Gastrocnemius medialis (tissue), 4 donors: Measurements from ENCODE around the gene PRKACA. TPM values are rescaled to one million over a fixed set of nuclear protein-coding genes. Genes with fewer than 3 reads are reported as not detected.
"Not testable (repeated sequence)": the region's sequence is repeated elsewhere in the genome, so short reads cannot be mapped to it uniquely, and the experiment has no call there.

Experiments used
- ATAC-seq, 2 donors: fragments of 150-250 bp; one replicate each; pipeline ENCODE4 v1.9.1; 2016
- DNase-seq, 2 donors: peaks; one replicate each; pipeline ENCODE4 v3.0.0-alpha.2; 2019
- H3K27ac ChIP-seq, 4 donors: fragments of 200-600 bp; sonication (generic); 1 replicate in 1 of 4; 2 replicates in 3 of 4; pipeline ENCODE4 v1.5.1; 2016 to 2018; ENCODE audit warnings: mild to moderate bottlenecking in 2 of 4, moderate library complexity in 1 of 4
- H3K27me3 ChIP-seq, 3 donors: fragments of 200-600 bp; sonication (generic) in 2 of 3; 1 replicate in 1 of 3; 2 replicates in 2 of 3; pipeline versions ENCODE4 v1.5.1 to v1.6.0; 2016 to 2019; ENCODE audit warnings: mild to moderate bottlenecking in 1 of 3, moderate library complexity in 1 of 3
- H3K36me3 ChIP-seq, 2 donors: fragments of 200-600 bp; sonication (generic) in 1 of 2; one replicate each; pipeline ENCODE4 v1.5.1; 2017 to 2018
- H3K4me1 ChIP-seq, 2 donors: fragments of 200-600 bp; sonication (generic) in 1 of 2; one replicate each; pipeline ENCODE4 v1.5.1; 2016 to 2017; ENCODE audit warnings: mild to moderate bottlenecking in 2 of 2
- H3K4me3 ChIP-seq, 4 donors: fragments of 200-600 bp; sonication (generic) in 3 of 4; 1 replicate in 1 of 4; 2 replicates in 3 of 4; pipeline ENCODE4 v1.5.1; 2016 to 2019; ENCODE audit warnings: mild to moderate bottlenecking in 2 of 4
- H3K9me3 ChIP-seq, 3 donors: fragments of 200-600 bp; sonication (generic) in 2 of 3; 1 replicate in 1 of 3; 2 replicates in 2 of 3; pipeline ENCODE4 v1.5.1; 2016 to 2019
- CTCF ChIP-seq, 5 experiments: fragments of 450-650 bp in 3 of 5; fragments of 200-600 bp in 2 of 5; sonication (generic) in 2 of 5; IDR thresholded peaks in 4 of 5; conservative IDR thresholded peaks in 1 of 5; 1 replicate in 4 of 5; 2 replicates in 1 of 5; pipeline ENCODE4 v1.5.1; 2016 to 2019; ENCODE audit warnings: antibody characterized with exemption in 5 of 5, mild to moderate bottlenecking in 3 of 5, moderate library complexity in 3 of 5
- POLR2A ChIP-seq, 2 donors: fragments of 450-650 bp; IDR thresholded peaks; one replicate each; pipeline ENCODE4 v1.6.1; 2017; ENCODE audit warnings: antibody characterized with exemption in 2 of 2, mild to moderate bottlenecking in 2 of 2, moderate library complexity in 2 of 2
- in situ Hi-C, 4 donors: fragments of 200-750 bp; cut with MboI; loops; one replicate each; pipeline versions ENCODE4 v1.15.0 to v1.8.0; 2017; ENCODE audit warnings: low sequenced_read_pairs in 4 of 4
- intact Hi-C: fragments of 100-400 bp; cut with DNase I; formaldehyde crosslinking; loops from one replicate; pipeline ENCODE4 v1.15.1; 2023; ENCODE audit warnings: low total_unique reads
- total RNA-seq, 4 donors: library from RNA; depleted of rRNA; stranded (reverse); fragments of >200 nt; gene quantifications; one replicate each; pipeline versions ENCODE4 v1.1.0 to v1.2.3, GENCODE V29; 2016

Gene PRKACA
- total RNA-seq, 4 donors from 2014 or later: 74.7 to 180 (median 147) TPM

GRCh38 chr19:14053032-14053431 lies 64.5 kb downstream of the PRKACA start:
- no peak overlapping the region for H3K27ac ChIP-seq
- no peak for DNase-seq
- H3K9me3 ChIP-seq: no peaks in the 10 kb centered on the region
- no peak overlapping the region for H3K4me3 ChIP-seq
- intact Hi-C loops (no loop called here), in situ Hi-C loops (loop anchor here (10.0 to 25.0 kb wide), 3 partner anchors 158 to 466 kb away; no protein-coding TSS in a partner anchor)
- TF ChIP-seq POLR2A (IDR thresholded peaks at IDR 0.05) (no peak), CTCF (IDR thresholded peaks at IDR 0.05 in 4 of 5, conservative IDR thresholded peaks at IDR 0.05 in 1 of 5) (no peak)
- H3K27me3 ChIP-seq: peaks cover 4 to 17% (median 12%) of the 10 kb centered on the region in 3 donors
- no peak for ATAC-seq
- no peaks in the 10 kb centered on the region for H3K36me3 ChIP-seq
- H3K4me1 ChIP-seq: no peaks in the 10 kb centered on the region

- H3K9me3 ChIP-seq: no peaks in the 10 kb centered on the region
- no peak overlapping the region for H3K4me3 ChIP-seq
- peaks cover 0 to 11% (median 7%) of the 10 kb centered on the region in 3 donors for H3K27me3 ChIP-seq
- no peaks in the 10 kb centered on the region for H3K4me1 ChIP-seq
- no peak overlapping the region for H3K27ac ChIP-seq
- no peaks in the 10 kb centered on the region for H3K36me3 ChIP-seq
- no peak for DNase-seq
- in situ Hi-C loops (loop anchor here (10.0 to 25.0 kb wide), 3 partner anchors 158 to 465 kb away; no protein-coding TSS in a partner anchor), intact Hi-C loops (no loop called here)
- no peak for ATAC-seq
- TF ChIP-seq CTCF (IDR thresholded peaks at IDR 0.05 in 4 of 5, conservative IDR thresholded peaks at IDR 0.05 in 1 of 5): no peak
These were observed 65.1 kb downstream of the PRKACA start for GRCh38 chr19:14052470-14052869.

GRCh38 chr19:14051980-14052379 lies 65.6 kb downstream of the PRKACA start:
- no peak for ATAC-seq
- H3K27ac ChIP-seq: no peak overlapping the region
- intact Hi-C loops: no loop called here
- TF ChIP-seq CTCF (IDR thresholded peaks at IDR 0.05 in 4 of 5, conservative IDR thresholded peaks at IDR 0.05 in 1 of 5) (no peak), POLR2A (IDR thresholded peaks at IDR 0.05) (no peak)
- no peaks in the 10 kb centered on the region for H3K9me3 ChIP-seq
- no peak overlapping the region for H3K4me3 ChIP-seq
- H3K4me1 ChIP-seq: no peaks in the 10 kb centered on the region
- DNase-seq: no peak
- no peaks in the 10 kb centered on the region for H3K36me3 ChIP-seq
- H3K27me3 ChIP-seq: peaks cover 0 to 8% (median 2%) of the 10 kb centered on the region in 3 donors
- in situ Hi-C loops: loop anchor here (10.0 to 25.0 kb wide), 3 partner anchors 157 to 465 kb away; no protein-coding TSS in a partner anchor

- H3K27me3 ChIP-seq, H3K27ac ChIP-seq, ATAC-seq, DNase-seq, H3K36me3 ChIP-seq, intact Hi-C loops, H3K4me1 ChIP-seq, H3K4me3 ChIP-seq, H3K9me3 ChIP-seq: not testable (repeated sequence)
- in situ Hi-C loops: loop anchor here (10.0 to 25.0 kb wide), 3 partner anchors 156 to 464 kb away; no protein-coding TSS in a partner anchor
These were observed 66.6 kb downstream of the PRKACA start for GRCh38 chr19:14050961-14051360.

GRCh38 chr19:14050512-14050911 lies 67.0 kb downstream of the PRKACA start:
- H3K27ac ChIP-seq: no peak overlapping the region
- H3K36me3 ChIP-seq: no peaks in the 10 kb centered on the region
- H3K27me3 ChIP-seq: no peaks in the 10 kb centered on the region
- ATAC-seq (no peak), DNase-seq (no peak)
- no peak overlapping the region for H3K4me3 ChIP-seq
- no peaks in the 10 kb centered on the region for H3K9me3 ChIP-seq
- H3K4me1 ChIP-seq: no peaks in the 10 kb centered on the region
- TF ChIP-seq CTCF (IDR thresholded peaks at IDR 0.05 in 4 of 5, conservative IDR thresholded peaks at IDR 0.05 in 1 of 5): no peak
- no peak for TF ChIP-seq POLR2A (IDR thresholded peaks at IDR 0.05)
- in situ Hi-C loops: loop anchor here (10.0 to 25.0 kb wide), 3 partner anchors 156 to 463 kb away; no protein-coding TSS in a partner anchor
- intact Hi-C loops: no loop called here
